Measurements from ENCODE around the gene ANGEL1. TPM values are rescaled to one million over a fixed set of nuclear protein-coding genes. Genes with fewer than 3 reads are reported as not detected.

The ANGEL1 gene
- total RNA-seq, 4 donors from 2014 or later, result 11.8 to 18.8 (median 16.3) TPM

- DNase-seq (ENCODE audit: low spot score) (no peak), ATAC-seq (ENCODE audit: low FRiP score) (no peak)
- TF ChIP-seq, protein P1, sequence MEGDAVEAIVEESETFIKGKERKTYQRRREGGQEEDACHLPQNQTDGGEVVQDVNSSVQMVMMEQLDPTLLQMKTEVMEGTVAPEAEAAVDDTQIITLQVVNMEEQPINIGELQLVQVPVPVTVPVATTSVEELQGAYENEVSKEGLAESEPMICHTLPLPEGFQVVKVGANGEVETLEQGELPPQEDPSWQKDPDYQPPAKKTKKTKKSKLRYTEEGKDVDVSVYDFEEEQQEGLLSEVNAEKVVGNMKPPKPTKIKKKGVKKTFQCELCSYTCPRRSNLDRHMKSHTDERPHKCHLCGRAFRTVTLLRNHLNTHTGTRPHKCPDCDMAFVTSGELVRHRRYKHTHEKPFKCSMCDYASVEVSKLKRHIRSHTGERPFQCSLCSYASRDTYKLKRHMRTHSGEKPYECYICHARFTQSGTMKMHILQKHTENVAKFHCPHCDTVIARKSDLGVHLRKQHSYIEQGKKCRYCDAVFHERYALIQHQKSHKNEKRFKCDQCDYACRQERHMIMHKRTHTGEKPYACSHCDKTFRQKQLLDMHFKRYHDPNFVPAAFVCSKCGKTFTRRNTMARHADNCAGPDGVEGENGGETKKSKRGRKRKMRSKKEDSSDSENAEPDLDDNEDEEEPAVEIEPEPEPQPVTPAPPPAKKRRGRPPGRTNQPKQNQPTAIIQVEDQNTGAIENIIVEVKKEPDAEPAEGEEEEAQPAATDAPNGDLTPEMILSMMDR (IDR thresholded peaks at IDR 0.05), result no peak
Observed at GRCh38 chr14:76742185-76742584, 70.5 kb downstream of the ANGEL1 start.

- TF ChIP-seq, protein P1 (IDR thresholded peaks at IDR 0.05), result no peak
Observed at GRCh38 chr14:76741074-76741473, 71.6 kb downstream of the ANGEL1 start.

More at GRCh38 chr14:76741074-76741473, 71.6 kb downstream of the ANGEL1 start:
- no peak for DNase-seq (ENCODE audit: low spot score)
- ATAC-seq (ENCODE audit: low FRiP score), result no peak

Other genes starting within 250 kb of the ANGEL1 start
- 10 to 100 TPM in 2 of 4 donors, 1 to 10 TPM in 2; 5.6 to 22.9 (median 11.0) TPM for gene VASH1, start 51.4 kb downstream of the ANGEL1 start, total RNA-seq
- not detected for gene LRRC74A, start 13.5 kb upstream of the ANGEL1 start, total RNA-seq
- gene IRF2BPL, start 215.8 kb upstream of the ANGEL1 start, total RNA-seq, result 10 to 100 TPM; 31.1 to 70.0 (median 34.4) TPM

All from omental fat pad (tissue), 4 donors.